HUDEP-2 (cell line): ENCODE results near the gene HAVCR2.

Source experiments
- DNase-seq, 76 experiments: peaks; one replicate each; lab custom pipeline; 2025; ENCODE audit not compliant: unreplicated experiment in 76 of 76; lab: John Stamatoyannopoulos, UW

HAVCR2 gene

DNA sequence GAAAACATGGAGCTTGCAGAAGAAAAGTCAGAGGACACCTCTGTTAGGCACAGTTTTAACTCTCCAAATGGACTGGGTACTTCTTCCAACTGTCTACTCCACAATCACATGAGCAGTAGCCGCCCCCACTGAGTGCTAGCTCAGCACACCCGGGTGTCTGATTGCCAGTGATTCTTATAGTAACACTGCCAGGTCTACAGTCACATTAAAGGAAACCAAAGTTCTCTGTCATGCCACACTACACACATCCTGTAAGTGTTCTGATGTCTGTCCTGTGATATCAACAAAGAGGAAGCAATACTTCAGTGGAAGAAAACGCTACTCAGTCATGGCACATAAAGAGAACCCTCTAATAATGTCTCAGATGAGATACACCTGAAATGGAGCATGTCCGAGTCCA is at the start of gene HAVCR2:
TSS of gene HAVCR2 (minus strand) at position 69 of the 400 bp plus-strand sequence. CDS start at position 8, 61 bp downstream.
- DNase-seq: peak in 2 of 76 experiments; percentile 2

DNA sequence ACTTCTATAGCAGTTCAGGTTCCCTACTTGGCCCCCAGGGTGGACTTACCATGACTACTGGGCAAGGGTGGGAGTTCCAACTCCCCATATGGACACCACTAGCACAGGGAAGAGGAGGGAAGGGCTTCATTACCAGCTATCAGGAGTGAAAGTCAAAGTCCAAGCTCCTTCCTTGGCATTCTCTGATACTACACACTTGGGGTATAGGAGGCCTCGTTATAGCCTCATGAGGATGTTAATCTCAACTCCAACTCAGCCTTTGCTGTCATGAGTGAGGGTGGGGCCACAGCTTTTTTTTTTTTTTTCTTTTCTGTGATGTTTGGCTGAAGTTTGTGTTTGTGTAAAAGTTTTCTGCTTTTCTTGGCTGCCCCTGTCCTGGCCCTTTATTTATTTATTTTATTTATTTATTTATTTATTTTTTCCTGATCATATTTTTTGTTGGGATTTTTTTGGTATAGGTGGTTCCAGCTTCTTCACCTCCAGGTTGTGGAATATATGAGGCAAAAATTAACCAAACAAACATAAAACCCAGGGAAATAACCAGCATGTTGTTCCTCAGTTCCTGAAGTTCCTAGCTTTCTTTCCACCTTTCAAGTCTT is 48.5 kb upstream of the HAVCR2 start:
- no peak for DNase-seq

DNA sequence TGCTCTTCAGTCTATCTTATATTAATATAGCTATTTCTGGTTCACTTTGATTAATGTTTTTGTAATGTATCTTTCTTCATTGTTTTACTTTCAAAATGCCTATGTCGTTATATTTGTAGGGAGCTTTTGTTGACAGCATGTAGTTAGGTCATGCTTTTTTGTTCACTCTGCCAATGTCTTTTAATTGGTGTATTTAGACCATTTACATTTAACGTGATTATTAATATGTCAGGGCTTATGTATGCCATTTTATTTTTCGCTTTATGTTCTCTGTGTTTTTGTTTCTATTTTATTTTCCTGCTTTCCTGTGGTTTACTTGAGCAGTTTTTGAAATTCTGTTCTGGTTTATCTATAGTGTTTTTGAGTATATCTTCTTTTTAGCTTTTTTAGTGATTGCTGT is 46.5 kb upstream of the HAVCR2 start:
- no peak for DNase-seq

DNA sequence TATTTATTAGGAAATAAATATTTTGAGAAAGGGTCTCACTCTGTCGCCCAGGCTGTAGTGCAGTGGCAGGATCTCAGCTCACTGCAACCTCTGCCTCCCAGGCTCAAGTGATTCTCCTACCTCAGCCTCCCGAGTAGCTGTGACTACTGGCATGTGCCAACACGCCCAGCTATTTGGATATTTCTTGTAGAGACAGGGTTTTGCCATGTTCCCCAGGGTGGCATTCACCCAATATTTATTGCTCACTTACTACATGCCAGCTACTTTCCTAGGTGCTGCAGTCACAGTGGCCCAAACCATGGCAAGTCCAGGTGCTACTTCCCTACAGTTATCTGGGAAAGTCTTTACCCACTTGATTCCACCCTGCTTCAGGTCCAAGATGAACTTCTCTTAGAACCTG is 42.2 kb upstream of the HAVCR2 start:
- DNase-seq: no peak

DNA sequence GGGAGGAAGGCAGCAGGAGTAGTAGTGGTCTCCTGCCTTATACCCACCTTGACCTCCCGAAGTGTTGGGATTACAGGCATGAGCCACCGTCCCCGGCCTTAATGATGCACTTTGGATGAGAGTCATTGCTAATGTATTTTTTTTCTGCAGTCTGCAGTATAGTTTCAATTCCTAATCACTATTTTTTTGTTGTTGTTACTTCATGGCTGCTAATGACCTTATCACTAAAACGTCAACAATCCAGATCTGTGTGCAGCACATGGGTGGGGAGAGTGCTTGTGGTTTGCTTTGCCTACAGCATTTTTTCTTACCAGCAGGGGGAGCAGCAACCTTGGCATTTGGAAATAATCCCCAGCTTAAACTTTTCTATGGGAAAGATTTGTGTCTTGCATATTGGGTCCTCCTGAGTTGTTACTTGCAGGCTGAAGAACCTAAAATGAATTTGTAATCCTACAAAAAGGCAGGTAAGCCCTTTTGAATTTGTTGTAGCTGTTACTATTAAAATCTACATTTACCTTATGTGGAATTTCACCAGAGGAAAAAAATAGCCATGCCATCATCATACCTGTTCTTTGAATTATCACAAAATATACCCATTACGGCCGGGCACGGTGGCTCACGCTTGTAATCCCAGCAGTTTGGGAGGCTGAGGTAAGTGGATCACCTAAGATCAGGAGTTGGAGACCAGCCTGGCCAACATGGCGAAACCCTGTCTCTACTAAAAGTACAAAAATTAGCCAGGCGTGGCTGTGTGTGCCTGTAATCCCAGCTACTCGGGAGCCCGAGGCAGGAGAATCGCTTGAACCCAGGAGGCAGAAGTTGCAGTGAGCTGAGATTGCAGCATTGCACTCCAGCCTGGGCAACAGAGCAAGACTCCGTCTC is 40.1 kb upstream of the HAVCR2 start:
- DNase-seq: peak in 72 of 76 experiments; percentile 1 to 81 (median 48)

- peak in 54 of 76 experiments; percentile 1 to 76 (median 26) for DNase-seq
These were observed 34.5 kb upstream of the HAVCR2 start for GRCh38 chr5:157143127-157143971.

GRCh38 chr5:157142317-157143126 is 33.7 kb upstream of the HAVCR2 start, which contains the start of gene MED7:
TSS of gene MED7 (minus strand) at chr5:157142865. CDS start at chr5:157139431, 3,434 bp downstream.
- DNase-seq: peak in 75 of 76 experiments; percentile 45 to 98 (median 91)

- DNase-seq: no peak
These were observed 28.8 kb upstream of the HAVCR2 start for GRCh38 chr5:157137691-157138090.

GRCh38 chr5:157132281-157132612 is 23.4 kb upstream of the HAVCR2 start:
- no peak for DNase-seq

DNA sequence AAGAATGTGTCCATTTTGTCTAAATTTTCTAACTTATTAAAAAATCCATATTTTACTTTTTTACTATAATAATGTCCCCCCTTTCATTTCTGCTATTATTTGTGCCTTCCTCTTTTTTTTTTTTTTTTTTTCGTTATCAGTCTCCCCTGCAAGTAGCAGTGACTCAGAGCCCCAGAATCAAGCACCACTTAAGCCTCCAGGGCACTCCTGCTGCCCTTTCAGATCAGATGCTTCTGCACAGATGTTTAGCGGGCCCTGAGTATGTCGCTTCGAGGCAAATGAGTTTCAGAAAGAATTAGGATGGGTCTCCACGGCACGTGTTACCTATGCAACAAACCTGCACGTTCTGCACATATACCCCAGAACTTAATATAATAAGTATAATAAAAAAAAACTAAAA is 22.1 kb upstream of the HAVCR2 start:
- peak in 59 of 76 experiments; percentile 1 to 72 (median 26) for DNase-seq

- DNase-seq: no peak
These were observed 12.9 kb upstream of the HAVCR2 start for GRCh38 chr5:157121709-157122108.

- DNase-seq: no peak
These were observed 11.3 kb upstream of the HAVCR2 start for GRCh38 chr5:157120102-157120501.

DNA sequence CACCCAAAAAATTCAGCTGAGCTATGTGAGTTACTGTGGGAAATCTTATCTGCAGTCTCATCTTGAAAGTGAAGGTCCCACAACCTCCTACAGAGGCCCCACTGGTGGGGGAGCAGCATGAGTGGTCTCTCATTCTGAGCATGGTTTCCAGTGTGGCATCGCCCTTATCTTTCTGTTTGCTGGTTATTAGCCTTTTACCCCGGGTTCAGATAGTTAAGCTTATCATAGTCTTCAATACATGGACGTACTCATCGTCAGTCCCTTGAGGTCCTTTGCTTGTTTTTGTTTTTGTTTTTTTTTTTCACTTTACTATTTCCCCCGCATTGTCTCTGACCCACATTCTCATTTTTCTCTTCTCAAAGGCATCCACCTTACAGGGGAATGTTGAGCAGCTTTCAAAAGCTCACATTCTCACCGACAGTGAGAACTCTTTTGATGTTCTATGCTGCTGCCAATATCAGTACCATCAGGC is 7.7 kb upstream of the HAVCR2 start:
- peak in 5 of 76 experiments; percentile 4 to 27 (median 14) for DNase-seq

DNA sequence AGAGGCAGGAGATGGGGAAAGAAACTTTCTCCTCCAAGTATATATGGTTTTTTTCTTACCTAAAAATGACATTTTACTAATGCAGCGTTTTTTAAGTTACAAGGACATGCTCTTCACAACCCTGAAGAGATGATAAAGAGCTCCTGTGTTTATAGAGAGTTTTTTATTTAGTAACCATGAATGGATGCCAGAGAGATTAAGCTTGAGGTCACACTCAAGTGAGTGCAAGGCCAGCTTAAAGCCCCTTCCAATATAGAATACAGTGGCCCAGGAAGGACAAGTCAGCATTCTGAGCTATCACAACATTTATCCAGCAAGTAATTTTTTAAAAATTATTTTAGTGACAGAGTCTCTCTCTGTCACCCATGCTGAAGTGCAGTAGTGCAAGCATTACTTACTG is 6.7 kb upstream of the HAVCR2 start:
- no peak for DNase-seq

DNA sequence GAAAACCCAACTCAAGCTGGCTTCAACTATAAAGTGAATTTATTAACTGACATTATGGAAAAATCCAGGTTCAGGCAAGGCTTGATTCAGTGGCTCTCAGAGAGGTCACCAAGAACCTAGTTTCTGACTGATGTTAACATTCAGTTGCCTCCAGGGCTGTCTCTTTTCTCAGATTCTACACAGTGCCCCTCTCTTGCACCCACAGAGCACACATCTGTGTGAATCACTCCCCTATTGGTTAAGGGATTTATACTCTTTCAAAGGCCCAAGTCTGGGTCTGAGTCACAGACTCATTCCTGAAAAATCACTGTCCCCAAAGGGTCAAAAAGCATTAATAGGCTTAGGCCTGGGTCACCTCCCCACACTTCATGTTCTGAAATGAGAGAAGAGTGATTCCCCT is 6.2 kb upstream of the HAVCR2 start:
- no peak for DNase-seq

DNA sequence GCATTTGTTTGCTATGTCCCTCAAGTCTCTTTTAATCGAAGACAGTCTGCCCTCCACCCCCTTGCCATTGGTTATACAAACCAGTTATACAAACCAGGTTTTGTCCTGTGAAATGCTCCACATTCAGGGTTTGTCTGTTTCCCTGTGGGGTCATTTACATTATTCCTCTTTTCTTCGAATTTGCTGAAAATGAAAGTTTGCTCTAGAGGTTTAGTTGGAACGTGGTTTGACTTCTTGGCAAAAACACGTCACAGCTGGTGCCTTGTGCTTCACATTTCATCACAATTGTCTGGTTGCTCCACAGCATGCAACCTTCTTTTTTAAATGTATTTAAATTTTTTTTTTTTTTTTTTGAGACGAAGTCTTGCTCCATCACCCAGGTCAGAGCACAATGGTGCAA is 4.2 kb upstream of the HAVCR2 start:
- no peak for DNase-seq

GRCh38 chr5:157109744-157110143 is 900 bp upstream of the HAVCR2 start:
- no peak for DNase-seq

DNA sequence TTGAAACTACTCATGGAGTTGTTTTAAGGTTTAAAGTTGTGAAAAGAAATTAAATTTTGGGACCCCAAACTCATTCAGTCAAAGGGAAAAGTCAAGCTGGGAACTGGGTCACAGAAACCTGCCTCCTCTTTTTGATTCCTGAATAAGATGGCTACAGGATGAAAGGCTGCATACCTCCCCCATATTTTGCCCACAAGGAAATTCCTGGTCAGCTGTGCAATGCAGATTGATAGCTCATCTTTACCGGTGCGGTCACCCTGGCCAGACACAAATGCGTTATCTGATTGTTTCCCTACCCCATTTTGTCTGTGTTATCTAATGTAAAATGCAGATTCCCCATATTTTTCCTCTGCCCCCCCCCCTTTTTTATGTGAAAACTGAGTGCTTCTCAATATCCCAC is 1.3 kb downstream of the HAVCR2 start:
- no peak for DNase-seq

GRCh38 chr5:157106630-157107461 is 2.0 kb downstream of the HAVCR2 start:
- peak in 1 of 76 experiments; percentile 2 for DNase-seq
